Measurements from ENCODE around the gene ZNF503.

ZNF503 gene

DNA sequence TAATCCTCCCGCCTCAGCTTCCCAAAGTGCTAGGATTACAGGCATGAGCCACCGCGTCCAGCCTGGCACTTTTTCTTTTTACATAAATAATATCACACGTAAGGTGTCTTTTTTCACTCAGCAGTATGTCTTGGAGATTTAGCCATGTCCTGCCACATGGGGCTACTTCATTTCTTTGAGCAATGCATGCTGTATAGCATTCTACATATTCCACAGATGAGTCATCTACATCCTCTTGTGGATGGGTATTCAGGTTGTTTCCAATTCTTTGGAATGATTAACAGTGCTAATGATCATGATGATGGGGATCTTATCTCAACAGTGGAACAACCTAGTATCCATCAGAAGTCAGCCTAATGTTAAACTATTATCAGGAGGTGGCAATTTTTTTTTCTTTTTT, 50.8 kb downstream of the ZNF503 start:
- DNase-seq, result no peak

Measured in left hindlimb (tissue), 1 donor.